T-helper 2 cell treated with Interferon-gamma antibody and Interleukin-4, amounts not matched to agents 100 ng/mL and 5 ng/mL, for 36 hours (primary cell): ENCODE measurements around the gene MBL2. TPM values are rescaled to one million over a fixed set of nuclear protein-coding genes. Genes with fewer than 3 reads are reported as not detected.

Experiments used
- intact Hi-C: fragments of 100-400 bp; cut with micrococcal nuclease; formaldehyde crosslinking; loops from one replicate; pipeline ENCODE4 v1.15.1; 2023
- total RNA-seq: library from RNA; stranded (reverse); gene quantifications from 2 replicates; pipeline ENCODE4 v1.2.3, GENCODE V29; 2022

Gene MBL2
- not detected in 2 replicates for total RNA-seq

DNA sequence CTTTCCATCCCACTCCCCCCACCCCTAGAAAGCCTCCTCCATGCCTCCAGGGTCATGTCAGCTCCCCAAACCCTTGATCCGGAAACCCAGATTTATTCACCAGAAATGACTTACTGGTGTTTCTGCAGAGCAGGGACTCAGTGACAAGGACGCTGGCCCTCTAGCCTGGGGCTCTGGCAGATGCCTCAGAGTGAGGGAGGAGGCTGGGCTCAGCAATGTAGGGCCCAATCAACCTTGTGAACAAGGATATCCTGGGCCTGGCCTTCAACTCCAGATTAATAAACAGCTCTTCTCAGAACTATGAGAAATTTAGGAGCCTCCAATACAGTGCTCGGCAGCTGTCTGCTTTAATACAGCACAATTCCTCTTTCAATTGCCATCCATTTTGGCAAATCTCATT is at the start of gene MBL2:
TSS of gene MBL2 (minus strand) at position 162 of the 400 bp plus-strand sequence. CDS start 1,149 bp downstream, outside the sequence.
- intact Hi-C loops: no loop called here

- intact Hi-C loops: no loop called here
These were observed 47.7 kb upstream of the MBL2 start for GRCh38 chr10:52820309-52820708.

DNA sequence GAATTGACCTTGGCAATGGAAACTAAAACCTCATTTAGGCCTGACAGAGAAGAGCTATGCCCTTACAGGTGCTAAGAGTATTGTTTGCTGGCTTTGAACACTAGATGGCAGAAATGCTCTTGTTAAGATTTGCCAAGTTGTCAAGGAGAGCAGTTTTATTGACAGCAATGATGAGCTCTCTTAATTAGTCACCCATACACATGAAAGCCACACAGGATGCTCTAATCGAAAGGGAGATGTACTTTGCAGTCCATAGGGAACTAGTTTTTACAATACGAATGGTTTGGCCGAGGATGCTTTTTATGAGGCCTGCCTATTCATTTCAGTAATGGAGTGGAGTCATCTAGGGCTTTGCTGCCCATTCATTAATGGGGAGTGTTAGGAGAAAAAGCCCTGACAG is 45.4 kb upstream of the MBL2 start:
- intact Hi-C loops: no loop called here

- intact Hi-C loops: no loop called here
These were observed 41.9 kb upstream of the MBL2 start for GRCh38 chr10:52814506-52814905.

- intact Hi-C loops: no loop called here
These were observed 39.2 kb upstream of the MBL2 start for GRCh38 chr10:52811776-52812175.

- intact Hi-C loops: no loop called here
These were observed 38.2 kb upstream of the MBL2 start for GRCh38 chr10:52810761-52811160.

DNA sequence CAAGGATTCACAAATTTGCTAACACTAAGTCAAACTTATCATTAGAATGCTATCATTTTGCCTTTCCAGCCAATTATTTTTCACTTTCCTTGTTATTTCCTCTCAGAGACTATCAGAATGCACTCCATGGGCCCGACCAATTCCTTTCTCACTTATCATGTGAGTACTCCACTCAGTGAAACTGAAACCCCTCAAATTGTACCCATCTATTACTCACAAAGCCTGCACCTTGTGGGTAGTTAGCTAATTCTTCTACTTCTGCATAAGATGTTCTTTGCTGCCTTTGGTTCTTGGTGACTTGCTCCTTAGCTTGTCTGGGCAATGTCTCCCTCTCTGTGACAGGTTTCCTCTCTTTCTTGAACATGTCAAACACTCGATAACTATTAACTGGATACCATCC is 35.2 kb upstream of the MBL2 start:
- intact Hi-C loops: no loop called here

DNA sequence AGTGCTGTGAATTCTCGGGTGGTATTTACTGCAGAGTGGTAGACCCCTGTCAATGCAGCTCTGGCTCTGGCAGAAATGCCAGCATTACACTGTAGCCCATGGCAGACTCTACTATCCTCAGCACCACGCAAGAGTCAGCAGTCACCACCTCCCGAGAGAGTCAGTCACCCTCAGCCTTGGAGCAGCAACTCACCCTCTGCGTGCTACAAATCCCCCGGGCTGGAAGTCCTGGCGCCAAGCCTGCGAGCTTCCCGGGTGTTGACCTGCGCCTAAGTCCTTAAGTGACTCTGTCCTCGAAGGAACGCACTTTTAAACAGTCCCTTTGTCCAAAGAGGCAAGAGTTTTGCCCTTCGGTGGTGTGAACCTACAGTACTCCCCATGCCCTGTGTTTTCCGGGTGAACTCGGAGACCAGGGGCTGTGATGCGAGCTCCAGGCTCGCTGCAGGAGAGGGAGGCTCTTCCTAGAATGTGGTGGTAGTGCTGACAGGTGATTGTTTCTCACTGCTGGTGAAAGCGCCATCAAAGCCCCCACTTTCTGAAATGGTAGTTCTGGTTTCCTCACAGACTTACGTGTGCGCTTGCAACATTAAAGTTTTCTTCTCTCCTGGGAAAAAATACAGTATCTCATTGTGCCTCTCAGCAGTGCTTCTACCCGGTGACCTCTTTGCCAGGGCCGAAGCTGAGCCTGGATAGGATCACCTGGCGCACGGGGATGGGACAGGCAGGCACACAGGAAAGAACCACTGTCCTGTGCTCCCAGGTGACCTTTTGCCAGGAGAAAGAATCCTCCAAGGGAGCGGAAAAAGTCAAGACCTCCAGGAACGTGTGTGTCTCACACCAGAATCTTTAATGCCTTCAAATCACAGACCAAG is 33.1 kb upstream of the MBL2 start:
- intact Hi-C loops: no loop called here

GRCh38 chr10:52801947-52802346 is 29.4 kb upstream of the MBL2 start:
- intact Hi-C loops: no loop called here

DNA sequence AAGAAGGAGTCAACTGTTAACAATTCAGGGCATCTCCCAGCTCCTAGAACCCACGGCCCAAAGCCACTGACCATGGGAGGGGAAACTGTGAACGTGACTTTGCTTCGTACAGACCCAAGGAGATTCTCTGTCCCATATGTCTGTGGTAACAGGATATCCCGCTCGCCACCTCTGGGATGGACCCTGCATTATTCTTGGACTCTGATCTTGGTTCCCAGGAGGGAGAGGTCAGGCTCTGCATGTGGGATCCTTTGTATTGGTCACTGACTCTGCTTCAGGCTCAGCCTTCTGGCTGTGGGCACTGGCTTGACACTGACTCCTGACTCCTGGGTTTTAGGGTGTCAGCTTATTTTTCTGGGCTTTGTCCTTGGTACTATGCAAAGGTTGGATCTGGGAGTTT is 13.5 kb upstream of the MBL2 start:
- intact Hi-C loops: loop anchor here (10.0 kb wide), 1 partner anchor 481 kb away; no protein-coding TSS in a partner anchor

DNA sequence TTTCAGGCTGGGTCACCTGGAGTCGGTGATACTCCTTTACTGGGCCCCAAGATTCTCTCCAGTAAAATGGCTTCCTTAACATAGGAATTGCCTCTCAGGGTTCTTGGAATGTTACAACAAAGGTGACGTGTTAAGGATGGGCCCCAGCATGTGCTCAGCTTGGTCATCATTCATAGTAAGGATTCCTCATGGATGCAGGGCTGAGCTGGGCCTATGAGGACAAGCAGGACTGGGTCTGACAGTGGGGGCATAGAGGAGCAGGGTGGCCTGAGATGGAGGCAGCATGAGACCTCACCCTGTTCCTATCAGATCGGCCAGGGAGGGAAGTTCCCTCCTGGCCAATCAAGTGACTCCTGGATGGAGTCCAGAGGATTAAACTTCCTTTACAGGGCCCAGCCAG is 12.8 kb upstream of the MBL2 start:
- intact Hi-C loops: loop anchor here (10.0 kb wide), 1 partner anchor 481 kb away; no protein-coding TSS in a partner anchor

DNA sequence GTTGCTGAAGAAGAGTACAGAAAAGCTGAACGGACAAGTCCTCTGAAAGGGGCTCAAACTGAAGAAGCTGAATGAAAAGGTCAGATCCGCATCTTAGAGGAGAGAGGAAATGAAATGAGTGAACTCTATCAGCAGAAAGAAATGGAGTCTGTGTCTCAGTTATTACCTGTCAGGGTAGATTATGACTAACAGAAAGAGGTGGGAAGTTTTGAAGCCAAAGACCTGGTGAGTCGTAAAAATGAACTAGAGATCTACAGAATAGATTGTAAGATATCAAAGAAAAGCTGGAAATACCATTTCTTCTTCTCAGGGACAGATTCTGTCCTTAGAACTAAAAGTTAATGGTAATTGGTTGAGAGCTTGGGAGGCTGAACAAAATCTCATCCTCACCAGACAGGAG is 11.1 kb upstream of the MBL2 start:
- intact Hi-C loops: loop anchor here (10.0 kb wide), 1 partner anchor 479 kb away; no protein-coding TSS in a partner anchor

- intact Hi-C loops: loop anchor here (10.0 kb wide), 1 partner anchor 478 kb away; no protein-coding TSS in a partner anchor
These were observed 10.0 kb upstream of the MBL2 start for GRCh38 chr10:52782554-52782953.

- intact Hi-C loops: loop anchor here (1.0 to 10.0 kb wide), 2 partner anchors 39 to 476 kb away; no protein-coding TSS in a partner anchor
These were observed 8.0 kb upstream of the MBL2 start for GRCh38 chr10:52780391-52781155.

DNA sequence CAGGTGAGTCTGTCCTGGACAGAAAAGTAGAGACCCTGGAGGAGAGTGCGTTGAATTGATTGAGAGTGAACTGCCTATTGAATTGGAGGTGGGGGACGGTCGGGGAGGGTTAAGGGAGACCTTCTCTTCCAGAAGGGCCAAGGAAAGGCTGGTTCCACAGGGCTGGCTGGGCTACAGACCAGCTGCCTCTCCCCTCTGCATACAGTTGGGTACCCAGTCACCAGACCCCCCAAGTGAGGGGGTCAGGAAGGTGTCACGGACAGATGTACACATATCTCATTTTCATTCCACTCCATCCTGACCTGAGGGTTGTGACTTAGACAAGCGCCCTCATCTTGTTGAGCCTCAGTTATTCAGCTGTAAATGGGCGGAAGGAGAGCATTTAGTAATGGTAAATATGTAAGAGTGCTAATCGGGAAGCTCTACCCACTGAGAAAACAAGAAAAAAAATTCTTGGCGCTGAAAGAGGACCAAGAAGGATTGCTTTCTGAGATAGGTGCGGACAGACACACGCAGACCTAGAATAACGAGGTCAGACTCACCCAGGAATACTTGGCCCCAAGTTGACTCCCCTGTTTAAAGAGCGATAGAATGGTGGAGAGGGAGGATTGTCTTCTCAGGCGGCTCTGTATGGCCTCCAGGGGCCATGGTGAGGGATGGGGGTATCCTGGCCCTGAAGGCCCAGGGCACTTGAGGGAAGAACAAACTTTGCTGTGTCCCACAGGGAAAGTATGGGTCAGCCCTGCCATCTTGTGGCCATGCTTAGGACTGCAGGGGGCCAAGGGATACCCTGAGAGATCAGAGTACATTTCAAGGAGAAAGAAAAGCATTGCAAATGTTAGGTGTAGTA is 7.2 kb upstream of the MBL2 start:
- intact Hi-C loops: loop anchor here (1.0 to 10.0 kb wide), 2 partner anchors 38 to 475 kb away; no protein-coding TSS in a partner anchor

DNA sequence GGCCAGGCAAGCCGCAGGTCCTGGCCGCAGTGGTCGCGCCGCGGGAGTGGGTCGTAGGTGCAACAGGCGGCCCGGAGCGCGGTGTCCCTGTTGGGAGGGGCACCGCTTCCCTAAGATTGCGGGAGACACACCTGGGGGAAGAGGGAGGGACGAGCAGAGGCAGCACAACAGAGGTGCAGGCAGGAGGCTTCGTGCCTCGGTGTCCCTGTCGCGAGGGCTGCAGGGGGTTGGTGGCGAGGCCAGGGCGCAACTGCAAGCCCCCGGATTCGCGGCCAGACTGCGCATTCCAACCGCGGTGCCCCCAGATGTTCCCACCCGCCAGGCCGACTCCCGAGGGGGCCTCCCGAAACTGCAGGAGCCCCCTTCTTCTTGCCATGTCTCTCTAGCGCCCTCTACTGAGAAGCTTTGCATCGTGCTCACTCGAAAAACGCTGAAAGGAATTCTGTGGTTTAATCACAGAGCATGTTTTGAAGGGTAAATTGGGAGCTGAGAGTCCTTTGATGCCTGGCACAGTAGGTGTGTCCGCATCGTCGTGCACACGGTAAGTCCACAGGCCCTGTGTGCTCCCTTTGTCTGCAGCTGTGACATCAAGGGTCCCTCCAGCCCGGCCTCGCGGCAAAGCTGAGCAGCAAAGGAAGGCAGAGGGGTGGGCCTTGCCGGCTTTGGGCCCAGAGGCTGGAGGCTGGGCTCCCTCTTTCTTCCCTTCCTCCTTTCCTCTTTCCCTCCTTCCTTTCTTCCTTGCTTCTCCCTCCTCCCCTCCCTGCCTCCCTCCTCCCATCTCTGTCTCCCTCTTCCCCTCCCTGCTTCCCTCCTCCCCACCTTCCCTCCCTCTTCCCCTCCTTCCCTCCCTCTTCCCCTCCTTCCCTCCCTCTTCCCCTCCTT is 6.2 kb upstream of the MBL2 start:
- intact Hi-C loops: no loop called here

DNA sequence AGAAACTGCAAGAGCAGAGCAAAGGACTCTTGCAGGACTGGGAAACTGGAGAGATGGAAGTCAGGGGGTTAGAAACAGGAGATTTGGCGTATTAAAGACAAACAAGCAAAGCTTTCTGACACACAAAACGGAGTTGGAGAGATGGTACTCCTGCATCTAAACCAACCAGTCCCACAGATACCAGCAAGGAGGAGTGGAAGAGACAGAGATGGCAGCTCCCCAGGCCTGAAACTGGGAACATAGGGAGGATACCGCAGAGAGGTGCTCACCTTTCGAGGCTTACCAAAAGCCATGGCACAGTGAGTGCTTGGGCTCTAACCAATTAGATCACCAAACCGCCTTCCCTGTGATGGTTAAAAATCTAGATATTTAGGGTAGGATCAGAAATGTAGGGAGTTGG is 4.8 kb upstream of the MBL2 start:
- intact Hi-C loops: no loop called here

DNA sequence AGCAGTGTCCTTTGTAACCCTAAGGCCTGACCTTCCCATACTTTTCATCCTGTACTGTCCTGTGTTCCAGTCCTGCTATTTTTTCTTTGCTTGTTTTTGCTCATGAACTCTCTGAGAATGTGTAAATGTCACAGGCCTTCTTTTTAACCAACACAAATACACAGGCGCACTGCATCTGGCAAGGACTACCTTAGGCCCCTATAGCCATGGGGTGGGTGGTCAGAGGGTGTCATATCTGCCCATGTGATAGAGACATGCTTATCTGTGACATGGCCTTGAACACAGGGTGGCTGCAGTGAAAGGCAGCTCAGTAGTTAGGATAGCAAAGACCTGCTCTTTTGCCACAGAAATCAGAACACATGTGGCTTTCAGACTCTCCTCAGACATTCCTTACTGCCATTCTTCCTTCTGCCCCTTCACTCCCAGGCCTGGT is 3.9 kb upstream of the MBL2 start:
- intact Hi-C loops: no loop called here

- intact Hi-C loops: no loop called here
These were observed 2.6 kb upstream of the MBL2 start for GRCh38 chr10:52775132-52775647.

GRCh38 chr10:52774600-52775106 is 2.1 kb upstream of the MBL2 start:
- intact Hi-C loops: no loop called here
